Glutamatergic neuron (in vitro differentiated cells): ENCODE data around the gene PLA2G2F. TPM values are rescaled to one million over a fixed set of nuclear protein-coding genes. Genes with fewer than 3 reads are reported as not detected.

Source experiments
- DNase-seq: peaks from one replicate; pipeline ENCODE4 v3.0.0; 2022
- H3K27ac Mint-ChIP-seq: one replicate; pipeline ENCODE4 v1.8.0; 2020; ENCODE audit warnings: mild to moderate bottlenecking, mixed read lengths, inconsistent platforms; ENCODE audit not compliant: unreplicated experiment
- H3K27me3 Mint-ChIP-seq: one replicate; pipeline ENCODE4 v1.8.0; 2020; ENCODE audit warnings: mild to moderate bottlenecking, moderate library complexity, mixed read lengths, inconsistent platforms; ENCODE audit not compliant: unreplicated experiment
- H3K36me3 Mint-ChIP-seq: one replicate; pipeline ENCODE4 v1.8.0; 2020; ENCODE audit warnings: mild to moderate bottlenecking, mixed read lengths, inconsistent platforms; ENCODE audit not compliant: unreplicated experiment
- H3K4me1 Mint-ChIP-seq: one replicate; pipeline ENCODE4 v1.8.0; 2020; ENCODE audit warnings: mild to moderate bottlenecking, low read depth, mixed read lengths, inconsistent platforms; ENCODE audit not compliant: unreplicated experiment
- H3K4me3 Mint-ChIP-seq: one replicate; pipeline ENCODE4 v1.8.0; 2020; ENCODE audit warnings: mild to moderate bottlenecking, mixed read lengths, inconsistent platforms; ENCODE audit not compliant: unreplicated experiment
- H3K9me3 Mint-ChIP-seq: one replicate; pipeline ENCODE4 v1.8.0; 2020; ENCODE audit warnings: mild to moderate bottlenecking, moderate library complexity, mixed read lengths, inconsistent platforms; ENCODE audit not compliant: unreplicated experiment
- CTCF ChIP-seq: fragments of 200-600 bp; sonication (generic); IDR thresholded peaks from one replicate; pipeline ENCODE4 v1.5.0; 2021; ENCODE audit not compliant: partially characterized antibody, unreplicated experiment
- total RNA-seq: library from RNA; stranded (reverse); fragmentation: NEBNext Ultra II Directional; extraction: Animal tissue kit (Norgen Biotek cat#: 25700); gene quantifications from one replicate; pipeline ENCODE4 v1.2.1, GENCODE V29; 2021; ENCODE audit not compliant: unreplicated experiment

PLA2G2F gene
- total RNA-seq, 1 donor from 2014 or later, result not detected

GRCh38 chr1:20123722-20124455, 15.2 kb upstream of the PLA2G2F start:
- Mint-ChIP-seq H3K27ac (no peak overlapping the region), H3K4me1 (no peaks in the 10 kb centered on the region), H3K9me3 (peaks cover 4% of the 10 kb centered on the region), H3K36me3 (no peaks in the 10 kb centered on the region), H3K4me3 (no peak overlapping the region), H3K27me3 (peaks cover 1% of the 10 kb centered on the region)
- DNase-seq, result no peak
- TF ChIP-seq CTCF, result no peak

GRCh38 chr1:20124456-20125057, 14.6 kb upstream of the PLA2G2F start:
- H3K27me3 Mint-ChIP-seq, result peaks cover 1% of the 10 kb centered on the region
- no peaks in the 10 kb centered on the region for H3K4me1 Mint-ChIP-seq
- no peaks in the 10 kb centered on the region for H3K36me3 Mint-ChIP-seq
- DNase-seq, result no peak
- H3K4me3 Mint-ChIP-seq, result no peak overlapping the region
- TF ChIP-seq CTCF, result no peak
- no peak overlapping the region for H3K27ac Mint-ChIP-seq
- peaks cover 4% of the 10 kb centered on the region for H3K9me3 Mint-ChIP-seq

- TF ChIP-seq CTCF, result no peak
- Mint-ChIP-seq H3K4me1 (no peaks in the 10 kb centered on the region), H3K9me3 (peaks cover 3% of the 10 kb centered on the region), H3K36me3 (no peaks in the 10 kb centered on the region), H3K27me3 (no peaks in the 10 kb centered on the region), H3K27ac (no peak overlapping the region), H3K4me3 (no peak overlapping the region)
- DNase-seq, result no peak
Measured at GRCh38 chr1:20125100-20125499, 14.0 kb upstream of the PLA2G2F start.

GRCh38 chr1:20126041-20126805, 12.9 kb upstream of the PLA2G2F start:
- Mint-ChIP-seq H3K4me3 (no peak overlapping the region), H3K36me3 (no peaks in the 10 kb centered on the region), H3K27ac (no peak overlapping the region), H3K27me3 (no peaks in the 10 kb centered on the region), H3K9me3 (peaks cover 2% of the 10 kb centered on the region), H3K4me1 (no peaks in the 10 kb centered on the region)
- TF ChIP-seq CTCF, result no peak
- DNase-seq, result no peak
